NCI-H2081 (cell line): ENCODE results near the gene CIBAR2.

Source experiments
- DNase-seq, 2 experiments: peaks; one replicate each; lab custom pipeline; 2025; lab: John Stamatoyannopoulos, UW

CIBAR2 gene

GRCh38 chr16:85144026-85144915 is 32.0 kb upstream of the CIBAR2 start:
- no peak for DNase-seq

- DNase-seq = no peak
These were observed 30.5 kb upstream of the CIBAR2 start for GRCh38 chr16:85142771-85143211.

- DNase-seq = no peak
These were observed 29.8 kb upstream of the CIBAR2 start for GRCh38 chr16:85142129-85142513.

GRCh38 chr16:85141491-85142128 is 29.3 kb upstream of the CIBAR2 start:
- no peak for DNase-seq

- DNase-seq = no peak
These were observed 28.3 kb upstream of the CIBAR2 start for GRCh38 chr16:85140455-85141012.

- no peak for DNase-seq
These were observed 27.6 kb upstream of the CIBAR2 start for GRCh38 chr16:85139881-85140339.

- DNase-seq = no peak
These were observed 26.8 kb upstream of the CIBAR2 start for GRCh38 chr16:85138825-85139627.

- no peak for DNase-seq
These were observed 26.0 kb upstream of the CIBAR2 start for GRCh38 chr16:85138073-85138824.

- DNase-seq = no peak
These were observed 25.2 kb upstream of the CIBAR2 start for GRCh38 chr16:85137323-85138072.

GRCh38 chr16:85136702-85137322 is 24.5 kb upstream of the CIBAR2 start:
- DNase-seq = no peak

- DNase-seq = no peak
These were observed 24.0 kb upstream of the CIBAR2 start for GRCh38 chr16:85136213-85136701.

GRCh38 chr16:85134789-85135142 is 22.5 kb upstream of the CIBAR2 start:
- no peak for DNase-seq

GRCh38 chr16:85134076-85134788 is 22.0 kb upstream of the CIBAR2 start:
- DNase-seq = no peak

- no peak for DNase-seq
These were observed 21.0 kb upstream of the CIBAR2 start for GRCh38 chr16:85133290-85133599.

GRCh38 chr16:85132456-85133289 is 20.4 kb upstream of the CIBAR2 start:
- DNase-seq = no peak

GRCh38 chr16:85130705-85131028 is 18.4 kb upstream of the CIBAR2 start:
- DNase-seq = no peak

- no peak for DNase-seq
These were observed 17.8 kb upstream of the CIBAR2 start for GRCh38 chr16:85129876-85130704.
